Muscle of leg (tissue), 11 donors: ENCODE measurements around the gene LRTM2. TPM values are rescaled to one million over a fixed set of nuclear protein-coding genes. Genes with fewer than 3 reads are reported as not detected.

ENCODE experiments used
- DNase-seq: peaks from one replicate; pipeline ENCODE4 v3.0.0; 2013
- H3K27ac ChIP-seq: one replicate; pipeline ENCODE4 v1.5.1; 2013; ENCODE audit warnings: mild to moderate bottlenecking, low read length, control low read depth
- H3K27me3 ChIP-seq: one replicate; pipeline ENCODE4 v1.6.1; 2013; ENCODE audit warnings: low read length; ENCODE audit not compliant: control insufficient read depth, insufficient read depth
- H3K36me3 ChIP-seq: one replicate; pipeline ENCODE4 v1.6.1; 2013; ENCODE audit warnings: low read length; ENCODE audit not compliant: control insufficient read depth, insufficient read depth
- H3K4me1 ChIP-seq: one replicate; pipeline ENCODE4 v1.6.1; 2013; ENCODE audit warnings: low read length; ENCODE audit not compliant: control insufficient read depth, insufficient read depth
- H3K4me3 ChIP-seq: one replicate; pipeline ENCODE4 v1.5.1; 2013; ENCODE audit warnings: low read length, control low read depth
- H3K9me3 ChIP-seq: replicated peaks from 2 replicates; pipeline ENCODE4 v1.6.1; 2013; ENCODE audit warnings: low read depth, low read length; ENCODE audit not compliant: control insufficient read depth
- WGBS: methylation state at CpG from one replicate; pipeline ENCODE4 v1.1.5; 2013; ENCODE audit warnings: missing lambda C conversion rate; ENCODE audit not compliant: insufficient coverage; 5-methylcytosine and 5-hydroxymethylcytosine counted together
- polyA plus RNA-seq, 8 donors: library from polyadenylated mRNA; unstranded; fragments of 120-200 nt; gene quantifications; one replicate each; pipeline versions ENCODE4 v1.2.1 to v1.2.3, GENCODE V29; 2013; ENCODE audit warnings: inconsistent platforms in 1 of 8, low replicate concordance in 1 of 8; ENCODE audit not compliant: insufficient read length in 8 of 8, insufficient read depth in 1 of 8
- total RNA-seq: library from RNA; stranded (reverse); fragments of 120-200 nt; gene quantifications from one replicate; pipeline ENCODE4 v1.2.4, GENCODE V29; 2013

LRTM2 gene
- total and polyA plus RNA-seq, 9 donors: 0.09 to 0.58 (median 0.21) TPM

- no peak for DNase-seq
- H3K4me3 ChIP-seq: no peak overlapping the region
- H3K27ac ChIP-seq: no peak overlapping the region
- H3K4me1 ChIP-seq: peaks cover 15% of the 10 kb centered on the region
- no peaks in the 10 kb centered on the region for H3K27me3 ChIP-seq
- H3K9me3 ChIP-seq: no peaks in the 10 kb centered on the region
- no peaks in the 10 kb centered on the region for H3K36me3 ChIP-seq
- 93% methylated on average over 5 of the region's 9 CpGs for WGBS
These were observed 64.3 kb downstream of the LRTM2 start for GRCh38 chr12:1884651-1885050.

- no peak overlapping the region for H3K27ac ChIP-seq
- H3K27me3 ChIP-seq: no peaks in the 10 kb centered on the region
- no peaks in the 10 kb centered on the region for H3K36me3 ChIP-seq
- DNase-seq: no peak
- H3K4me1 ChIP-seq: peaks cover 11% of the 10 kb centered on the region
- H3K9me3 ChIP-seq: no peaks in the 10 kb centered on the region
- WGBS: 86% methylated on average over 1 of the region's 5 CpGs
- H3K4me3 ChIP-seq: no peak overlapping the region
These were observed 64.8 kb downstream of the LRTM2 start for GRCh38 chr12:1885082-1885596.

- no peak for DNase-seq
- 86% methylated on average over 10 of the region's 13 CpGs for WGBS
- H3K27ac ChIP-seq: no peak overlapping the region
- H3K4me1 ChIP-seq: peaks cover 5% of the 10 kb centered on the region
- H3K36me3 ChIP-seq: no peaks in the 10 kb centered on the region
- H3K4me3 ChIP-seq: no peak overlapping the region
- H3K9me3 ChIP-seq: no peaks in the 10 kb centered on the region
- H3K27me3 ChIP-seq: no peaks in the 10 kb centered on the region
These were observed 65.4 kb downstream of the LRTM2 start for GRCh38 chr12:1885599-1886245.

Other genes starting within 250 kb of the LRTM2 start
- 3.3 TPM for gene FBXL14, start 226.0 kb upstream of the LRTM2 start, total RNA-seq
- gene FBXL14, start 226.0 kb upstream of the LRTM2 start, polyA plus RNA-seq: 1 to 10 TPM; 3.8 to 7.2 (median 5.2) TPM
- gene WNT5B, start 191.3 kb upstream of the LRTM2 start, total RNA-seq: 38.8 TPM
- gene WNT5B, start 191.3 kb upstream of the LRTM2 start, polyA plus RNA-seq: 10 to 100 TPM; 22.2 to 38.8 (median 29.2) TPM
- 18.4 TPM for gene ADIPOR2, start 129.5 kb upstream of the LRTM2 start, total RNA-seq
- 10 to 100 TPM; 23.7 to 30.0 (median 25.3) TPM for gene ADIPOR2, start 129.5 kb upstream of the LRTM2 start, polyA plus RNA-seq
- gene CACNA2D4, start 98.1 kb downstream of the LRTM2 start, total RNA-seq: 1.6 TPM
- 1 to 10 TPM; 1.4 to 4.2 (median 2.8) TPM for gene CACNA2D4, start 98.1 kb downstream of the LRTM2 start, polyA plus RNA-seq
- 8.3 TPM for gene DCP1B, start 183.9 kb downstream of the LRTM2 start, total RNA-seq
- gene DCP1B, start 183.9 kb downstream of the LRTM2 start, polyA plus RNA-seq: 10 to 100 TPM; 10.3 to 13.1 (median 11.4) TPM
- 3.6 TPM for gene CACNA1C, start 232.4 kb downstream of the LRTM2 start, total RNA-seq
- 1 to 10 TPM; 1.9 to 4.3 (median 3.7) TPM for gene CACNA1C, start 232.4 kb downstream of the LRTM2 start, polyA plus RNA-seq